Smooth muscle cell (in vitro differentiated cells): Measurements from ENCODE around the gene MYO1D. TPM values are rescaled to one million over a fixed set of nuclear protein-coding genes. Genes with fewer than 3 reads are reported as not detected.

Experiments used
- DNase-seq: peaks from one replicate; lab custom pipeline; 2025; ENCODE audit not compliant: unreplicated experiment; lab: John Stamatoyannopoulos, UW
- H2AFZ ChIP-seq: fragments of 200-600 bp; sonication (generic); 2 replicates; pipeline ENCODE4 v1.6.0; 2016; ENCODE audit warnings: antibody characterized with exemption, low read depth, mild to moderate bottlenecking
- H3F3A ChIP-seq: fragments of 200-600 bp; sonication (generic); 2 replicates; pipeline ENCODE4 v1.6.0; 2017; ENCODE audit warnings: antibody characterized with exemption, low read depth
- H3K27ac ChIP-seq: fragments of 200-600 bp; sonication (generic); 2 replicates; pipeline ENCODE4 v1.5.1; 2016; ENCODE audit warnings: low read depth, mild to moderate bottlenecking
- H3K27me3 ChIP-seq: fragments of 200-600 bp; sonication (generic); 2 replicates; pipeline ENCODE4 v1.6.1; 2016; ENCODE audit warnings: low read depth, mild to moderate bottlenecking
- H3K36me3 ChIP-seq: fragments of 200-600 bp; sonication (generic); 2 replicates; pipeline ENCODE4 v1.5.1; 2016; ENCODE audit warnings: low read depth
- H3K4me1 ChIP-seq: fragments of 200-600 bp; sonication (generic); 2 replicates; pipeline ENCODE4 v1.5.1; 2016; ENCODE audit warnings: low read depth
- H3K4me2 ChIP-seq: fragments of 200-600 bp; sonication (generic); 2 replicates; pipeline ENCODE4 v1.6.0; 2016; ENCODE audit warnings: mild to moderate bottlenecking
- H3K4me3 ChIP-seq: fragments of 200-600 bp; sonication (generic); 2 replicates; pipeline ENCODE4 v1.5.1; 2016; ENCODE audit warnings: mild to moderate bottlenecking
- H3K79me2 ChIP-seq: fragments of 200-600 bp; sonication (generic); 2 replicates; pipeline ENCODE4 v1.6.0; 2016; ENCODE audit warnings: low read depth, mild to moderate bottlenecking
- H3K9ac ChIP-seq: fragments of 200-600 bp; sonication (generic); 2 replicates; pipeline ENCODE4 v1.6.0; 2016; ENCODE audit warnings: low read depth
- H3K9me3 ChIP-seq: fragments of 200-600 bp; sonication (generic); replicated peaks from 2 replicates; pipeline ENCODE4 v1.5.1; 2016; ENCODE audit warnings: low read depth
- H4K20me1 ChIP-seq: fragments of 200-600 bp; sonication (generic); 2 replicates; pipeline ENCODE4 v1.6.0; 2016; ENCODE audit warnings: low read depth
- CTCF ChIP-seq: fragments of 200-600 bp; sonication (generic); IDR thresholded peaks from 2 replicates; pipeline ENCODE4 v1.5.1; 2017; ENCODE audit warnings: borderline replicate concordance, mild to moderate bottlenecking, antibody characterized with exemption; ENCODE audit not compliant: insufficient read depth, poor library complexity, severe bottlenecking
- WGBS: methylation state at CpG from one replicate; pipeline ENCODE4 v1.1.7; 2016; ENCODE audit warnings: low lambda C conversion rate; 5-methylcytosine and 5-hydroxymethylcytosine counted together
- polyA plus RNA-seq: library from polyadenylated mRNA; unstranded; fragments of >200 nt; fragmentation: Nextera tagmentation; extraction: Ambion mirVana; gene quantifications from 2 replicates; pipeline ENCODE4 v1.2.1, GENCODE V29; 2016
- total RNA-seq: library from RNA; depleted of rRNA; stranded (reverse); fragments of >200 nt; gene quantifications from 2 replicates; pipeline ENCODE4 v1.2.3, GENCODE V29; 2014

MYO1D gene
- total and polyA plus RNA-seq, 2 experiments from 2014 or later = 13.9 to 35.7 TPM

GRCh38 chr17:32916134-32916533 is 39.2 kb upstream of the MYO1D start:
- DNase-seq = no peak
- Histone ChIP-seq H3K4me1 (no peaks in the 10 kb centered on the region), H3K9me3 (no peaks in the 10 kb centered on the region), H3K4me3 (no peak overlapping the region), H3K27me3 (no peaks in the 10 kb centered on the region), H3K9ac (no peak overlapping the region), H4K20me1 (no peaks in the 10 kb centered on the region), H3K4me2 (no peak overlapping the region), H3K27ac (no peak overlapping the region), H3F3A (peaks cover 9% of the 10 kb centered on the region), H3K36me3 (no peaks in the 10 kb centered on the region), H3K79me2 (no peaks in the 10 kb centered on the region), H2AFZ (no peak overlapping the region)
- 83% methylated on average over 3 of the region's 3 CpGs for WGBS
- no peak for TF ChIP-seq CTCF

GRCh38 chr17:32915245-32915644 is 38.3 kb upstream of the MYO1D start:
- Histone ChIP-seq H3K4me1 (no peaks in the 10 kb centered on the region), H3F3A (peaks cover 10% of the 10 kb centered on the region), H3K27ac (no peak overlapping the region), H3K4me3 (no peak overlapping the region), H3K79me2 (no peaks in the 10 kb centered on the region), H3K36me3 (no peaks in the 10 kb centered on the region), H4K20me1 (no peaks in the 10 kb centered on the region), H3K9me3 (no peaks in the 10 kb centered on the region), H3K9ac (no peak overlapping the region), H2AFZ (no peak overlapping the region), H3K27me3 (no peaks in the 10 kb centered on the region), H3K4me2 (no peak overlapping the region)
- WGBS = 92% methylated on average over 2 of the region's 2 CpGs
- DNase-seq = no peak
- TF ChIP-seq CTCF = no peak

DNA sequence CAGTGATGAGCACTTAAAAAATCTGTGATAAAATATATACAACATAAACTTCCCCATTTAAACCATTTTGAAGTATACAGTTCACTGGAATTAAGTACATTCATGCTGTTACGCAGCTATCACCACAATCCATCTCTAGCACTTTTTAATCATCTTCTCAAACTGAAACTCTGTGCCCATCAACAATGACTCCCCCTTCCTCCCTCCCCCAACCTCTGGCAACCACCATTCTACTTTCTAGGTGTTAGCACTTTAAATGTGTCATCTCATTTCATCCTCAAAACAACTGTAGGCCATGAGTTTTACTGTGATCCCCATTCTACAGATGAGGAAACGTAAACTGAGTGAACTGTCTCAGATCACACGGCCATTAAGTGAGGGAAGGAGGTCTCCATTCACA is 37.3 kb upstream of the MYO1D start:
- H3K4me1 ChIP-seq = no peaks in the 10 kb centered on the region
- WGBS = 95% methylated on average over 3 of the region's 3 CpGs
- H3K4me3 ChIP-seq = no peak overlapping the region
- H3K36me3 ChIP-seq = no peaks in the 10 kb centered on the region
- no peak overlapping the region for H2AFZ ChIP-seq
- no peaks in the 10 kb centered on the region for H3K9me3 ChIP-seq
- peaks cover 10% of the 10 kb centered on the region for H3F3A ChIP-seq
- H3K27ac ChIP-seq = no peak overlapping the region
- no peaks in the 10 kb centered on the region for H3K79me2 ChIP-seq
- TF ChIP-seq CTCF = no peak
- no peak overlapping the region for H3K9ac ChIP-seq
- H3K27me3 ChIP-seq = no peaks in the 10 kb centered on the region
- DNase-seq = no peak
- H3K4me2 ChIP-seq = no peak overlapping the region
- H4K20me1 ChIP-seq = no peaks in the 10 kb centered on the region

DNA sequence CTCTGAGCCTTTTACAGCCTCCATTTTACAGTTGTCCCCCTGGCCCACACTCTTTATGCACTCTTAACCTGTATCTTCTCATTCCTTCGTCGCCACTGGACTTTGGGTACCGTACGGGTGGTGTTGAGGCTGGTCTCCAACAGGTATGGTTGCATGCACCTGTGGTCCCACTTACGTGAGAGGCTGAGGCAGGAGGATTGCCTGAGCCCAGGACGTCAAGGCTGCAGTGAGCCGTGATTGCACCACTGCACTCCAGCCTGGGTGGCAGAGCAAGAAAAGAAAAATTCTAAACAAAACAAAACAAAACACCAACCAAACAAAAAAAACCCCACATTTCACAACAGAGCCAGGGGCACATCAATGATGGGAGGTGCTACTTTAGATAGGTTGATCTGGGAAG is 36.7 kb upstream of the MYO1D start:
- no peak for DNase-seq
- H3K27ac ChIP-seq = no peak overlapping the region
- no peaks in the 10 kb centered on the region for H3K27me3 ChIP-seq
- TF ChIP-seq CTCF = no peak
- no peak overlapping the region for H3K9ac ChIP-seq
- H3K4me2 ChIP-seq = no peak overlapping the region
- 97% methylated on average over 7 of the region's 7 CpGs for WGBS
- no peaks in the 10 kb centered on the region for H3K9me3 ChIP-seq
- no peak overlapping the region for H2AFZ ChIP-seq
- H3K4me1 ChIP-seq = no peaks in the 10 kb centered on the region
- H3K4me3 ChIP-seq = no peak overlapping the region
- H3F3A ChIP-seq = peaks cover 10% of the 10 kb centered on the region
- no peaks in the 10 kb centered on the region for H4K20me1 ChIP-seq
- no peaks in the 10 kb centered on the region for H3K79me2 ChIP-seq
- no peaks in the 10 kb centered on the region for H3K36me3 ChIP-seq
